ENCODE measurements around the gene CASZ1. TPM values are rescaled to one million over a fixed set of nuclear protein-coding genes. Genes with fewer than 3 reads are reported as not detected.

CASZ1 gene
- total RNA-seq, 4 donors from 2014 or later: 39.1 to 215 (median 115) TPM

- in situ Hi-C loops (cut with MboI; ENCODE audit: low pct_ligation_motif_present in 1 of 4, low pct_unique_long_range_greater_than_20kb in 1 of 4, low sequenced_read_pairs in 3 of 4): no loop called here
- H3K27me3 ChIP-seq: no peaks in the 10 kb centered on the region
- WGBS, 2 donors (ENCODE audit: low coverage in 1 of 2): 80% methylated on average over 16 of the region's 16 CpGs; no CpG with 5 or more reads in 1 of the 2 donors
- H3K4me1 ChIP-seq: peaks cover 1 to 26% (median 11%) of the 10 kb centered on the region in 4 donors
- no peak for DNase-seq
- peak overlapping the region; percentile 51 to 79 (median 60) for H3K27ac ChIP-seq
- peaks cover 0 to 5% (median 0%) of the 10 kb centered on the region in 4 donors for H3K36me3 ChIP-seq
- intact Hi-C loops (cut with DNase I; ENCODE audit: low total_unique reads): loop anchor here (5.0 kb wide), 1 partner anchor 46 kb away; no protein-coding TSS in a partner anchor
- H3K4me3 ChIP-seq: no peak overlapping the region
- no peaks in the 10 kb centered on the region for H3K9me3 ChIP-seq
- TF ChIP-seq POLR2A (IDR thresholded peaks at IDR 0.05): no peak
- TF ChIP-seq POLR2AphosphoS5 (IDR thresholded peaks at IDR 0.05): no peak
- no peak for TF ChIP-seq EP300 (IDR thresholded peaks at IDR 0.05; ENCODE audit: low read depth)
- TF ChIP-seq CTCF (IDR thresholded peaks at IDR 0.05): no peak
These were observed 155.4 kb downstream of the CASZ1 start for GRCh38 chr1:10640843-10641553.

GRCh38 chr1:10639775-10640578, 156.5 kb downstream of the CASZ1 start:
- peaks cover 0 to 5% (median 0%) of the 10 kb centered on the region in 4 donors for H3K36me3 ChIP-seq
- H3K27me3 ChIP-seq: no peaks in the 10 kb centered on the region
- H3K9me3 ChIP-seq: no peaks in the 10 kb centered on the region
- TF ChIP-seq CTCF (IDR thresholded peaks at IDR 0.05): no peak
- no peak for DNase-seq
- intact Hi-C loops (cut with DNase I; ENCODE audit: low total_unique reads) (loop anchor here (5.0 kb wide), 1 partner anchor 47 kb away; no protein-coding TSS in a partner anchor), in situ Hi-C loops (cut with MboI; ENCODE audit: low pct_ligation_motif_present in 1 of 4, low pct_unique_long_range_greater_than_20kb in 1 of 4, low sequenced_read_pairs in 3 of 4) (no loop called here)
- H3K4me1 ChIP-seq: peaks cover 12 to 36% (median 17%) of the 10 kb centered on the region in 4 donors
- WGBS, 2 donors (ENCODE audit: low coverage in 1 of 2): 91% methylated on average over 41 of the region's 45 CpGs; no CpG with 5 or more reads in 1 of the 2 donors
- H3K4me3 ChIP-seq: no peak overlapping the region
- peak overlapping the region; percentile 51 to 79 (median 60) for H3K27ac ChIP-seq

- TF ChIP-seq CTCF (IDR thresholded peaks at IDR 0.05) (no peak), EP300 (IDR thresholded peaks at IDR 0.05; ENCODE audit: low read depth) (no peak), POLR2A (IDR thresholded peaks at IDR 0.05) (no peak), POLR2AphosphoS5 (IDR thresholded peaks at IDR 0.05) (no peak)
- Histone ChIP-seq H3K9me3 (no peaks in the 10 kb centered on the region), H3K36me3 (peaks cover 0 to 5% (median 0%) of the 10 kb centered on the region in 4 donors), H3K27me3 (no peaks in the 10 kb centered on the region), H3K27ac (peak overlapping the region in 2 of 4 donors; percentile 63 to 79), H3K4me3 (no peak overlapping the region), H3K4me1 (peaks cover 15 to 40% (median 17%) of the 10 kb centered on the region in 4 donors)
- intact Hi-C loops (cut with DNase I; ENCODE audit: low total_unique reads) (no loop called here), in situ Hi-C loops (cut with MboI; ENCODE audit: low pct_ligation_motif_present in 1 of 4, low pct_unique_long_range_greater_than_20kb in 1 of 4, low sequenced_read_pairs in 3 of 4) (no loop called here)
- DNase-seq: no peak
- WGBS, 2 donors (ENCODE audit: low coverage in 1 of 2): 61 to 89% methylated on average over 18 to 77 of the region's 108 CpGs
These were observed 157.3 kb downstream of the CASZ1 start for GRCh38 chr1:10639011-10639774.
